Medulla oblongata (tissue), 1 donor: Measurements from ENCODE around the gene ATAD1.
A peak's percentile ranks its signal among the peaks of the same experiment; 100 is the strongest.
"Not testable (repeated sequence)": the region's sequence is repeated elsewhere in the genome, so short reads cannot be mapped to it uniquely, and the experiment has no call there.

Experiments
- DNase-seq: peaks from one replicate; pipeline ENCODE4 v3.0.0-alpha.2; 2015; ENCODE audit errors: extremely low spot score

The ATAD1 gene

GRCh38 chr10:87817609-87818504 is at the start of gene ATAD1:
Gene ATAD1 (minus strand): TSS chr10:87818226. CDS start chr10:87814599, 3,627 bp downstream.
- DNase-seq = peak; percentile 91

- DNase-seq = no peak
Measured at GRCh38 chr10:87867453-87867852, 49.4 kb upstream of the ATAD1 start.

GRCh38 chr10:87866412-87866974 is 48.5 kb upstream of the ATAD1 start:
- DNase-seq = peak; percentile 7

- peak; percentile 48 for DNase-seq
Measured at GRCh38 chr10:87865241-87865881, 47.3 kb upstream of the ATAD1 start.

GRCh38 chr10:87864496-87865059 is 46.6 kb upstream of the ATAD1 start:
- DNase-seq = peak; percentile 46

- peak; percentile 42 for DNase-seq
Measured at GRCh38 chr10:87863951-87864495, 46.0 kb upstream of the ATAD1 start.

GRCh38 chr10:87863053-87863943 is 45.3 kb upstream of the ATAD1 start, which contains the start of the genes KLLN and PTEN:
Gene KLLN (minus strand): TSS chr10:87863533. CDS start chr10:87862487, 1,046 bp downstream.
Gene PTEN (plus strand): TSS chr10:87863625. CDS start chr10:87864470, 845 bp downstream.
- peak; percentile 91 for DNase-seq

- DNase-seq = no peak
Measured at GRCh38 chr10:87862679-87863052, 44.6 kb upstream of the ATAD1 start.

GRCh38 chr10:87861953-87862678 is 44.1 kb upstream of the ATAD1 start:
- peak; percentile 97 for DNase-seq

- peak; percentile 52 for DNase-seq
Measured at GRCh38 chr10:87861566-87861952, 43.5 kb upstream of the ATAD1 start.

GRCh38 chr10:87860816-87861403 is 42.9 kb upstream of the ATAD1 start:
- peak; percentile 11 for DNase-seq

- DNase-seq = peak; percentile 82
Measured at GRCh38 chr10:87860156-87860795, 42.2 kb upstream of the ATAD1 start.

- not testable (repeated sequence) for DNase-seq
Measured at GRCh38 chr10:87855665-87856064, 37.6 kb upstream of the ATAD1 start.

- DNase-seq = not testable (repeated sequence)
Measured at GRCh38 chr10:87855247-87855646, 37.2 kb upstream of the ATAD1 start.

- DNase-seq = no peak
Measured at GRCh38 chr10:87852089-87852488, 34.1 kb upstream of the ATAD1 start.

- peak; percentile 73 for DNase-seq
Measured at GRCh38 chr10:87850742-87851205, 32.7 kb upstream of the ATAD1 start.

- DNase-seq = no peak
Measured at GRCh38 chr10:87849001-87849400, 31.0 kb upstream of the ATAD1 start.

GRCh38 chr10:87847550-87847949 is 29.5 kb upstream of the ATAD1 start:
- DNase-seq = no peak

GRCh38 chr10:87846711-87847110 is 28.7 kb upstream of the ATAD1 start:
- not testable (repeated sequence) for DNase-seq
